DMS114 treated with DMSO at 0.1 percent for 48 hours (cell line): ENCODE results near the gene ZNF484.

Source experiments
- DNase-seq: peaks from one replicate; lab custom pipeline; 2025; ENCODE audit not compliant: unreplicated experiment; lab: John Stamatoyannopoulos, UW

ZNF484 gene

GRCh38 chr9:92795598-92796336 lies 82.1 kb downstream of the ZNF484 start:
- no peak for DNase-seq
